ENCODE measurements around the gene CABCOCO1. TPM values are rescaled to one million over a fixed set of nuclear protein-coding genes. Genes with fewer than 3 reads are reported as not detected.
A peak's percentile ranks its signal among the peaks of the same experiment; 100 is the strongest.

Gene CABCOCO1
- total and polyA plus RNA-seq, 8 donors, result 0.19 to 2.7 (median 0.31) TPM; not detected in 4

DNA sequence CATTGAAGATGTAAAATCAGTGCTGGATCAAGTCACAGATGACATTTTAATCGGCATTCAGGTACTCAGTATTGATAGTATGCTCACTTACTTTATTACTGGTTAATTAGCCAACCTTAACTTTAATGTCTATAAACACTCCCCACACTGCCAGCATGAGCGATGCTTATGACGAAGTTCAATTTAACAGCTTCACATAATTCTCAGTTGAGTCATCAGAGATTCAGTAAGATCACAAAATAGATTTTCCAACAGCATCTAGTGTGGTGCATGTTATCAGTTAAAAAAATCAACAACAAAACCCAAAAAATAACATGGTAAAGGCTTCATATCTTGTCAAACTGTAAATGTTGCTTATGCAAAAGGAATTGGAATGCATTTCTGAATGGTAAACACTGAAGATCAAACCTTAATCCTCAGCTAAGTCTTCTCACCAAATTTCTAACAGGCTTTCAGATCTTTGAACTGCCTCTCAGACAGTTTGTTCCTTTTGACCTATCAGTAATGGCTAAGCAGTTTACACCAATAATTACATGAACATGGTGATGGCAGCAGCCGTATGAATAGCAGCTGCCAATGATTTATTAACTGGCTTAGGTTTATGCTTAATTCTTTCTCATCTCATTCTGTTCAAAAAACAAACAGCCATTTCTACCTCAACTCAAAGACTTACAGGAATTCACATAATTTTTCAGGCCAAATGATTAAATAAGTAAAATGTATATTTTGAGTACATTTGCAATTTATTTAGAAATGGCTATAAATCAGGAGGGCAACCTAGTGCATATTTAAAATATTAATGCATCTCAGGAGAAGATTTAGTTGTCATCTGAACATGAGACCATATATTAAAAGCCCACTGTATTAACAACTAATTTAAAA is 98.5 kb downstream of the CABCOCO1 start:
- no peak overlapping the region for H3K4me3 ChIP-seq
- ATAC-seq, result peak; percentile 26 to 62 (median 46)
- WGBS, 2 donors, result 61 to 62% methylated on average over 4 of the region's 4 CpGs
- intact Hi-C loops (cut with DNase I), result no loop called here
- no peaks in the 10 kb centered on the region for H3K9me3 ChIP-seq
- no peaks in the 10 kb centered on the region for H3K27me3 ChIP-seq
- H3K27ac ChIP-seq, result peak overlapping the region in 2 of 4 donors; percentile 26 to 49
- no peaks in the 10 kb centered on the region for H3K36me3 ChIP-seq
- no peak for TF ChIP-seq CTCF (IDR thresholded peaks at IDR 0.05)
- peaks cover 0 to 5% (median 0%) of the 10 kb centered on the region in 3 donors for H3K4me1 ChIP-seq
- peak; percentile 45 for FAIRE-seq
- no peak for DNase-seq

DNA sequence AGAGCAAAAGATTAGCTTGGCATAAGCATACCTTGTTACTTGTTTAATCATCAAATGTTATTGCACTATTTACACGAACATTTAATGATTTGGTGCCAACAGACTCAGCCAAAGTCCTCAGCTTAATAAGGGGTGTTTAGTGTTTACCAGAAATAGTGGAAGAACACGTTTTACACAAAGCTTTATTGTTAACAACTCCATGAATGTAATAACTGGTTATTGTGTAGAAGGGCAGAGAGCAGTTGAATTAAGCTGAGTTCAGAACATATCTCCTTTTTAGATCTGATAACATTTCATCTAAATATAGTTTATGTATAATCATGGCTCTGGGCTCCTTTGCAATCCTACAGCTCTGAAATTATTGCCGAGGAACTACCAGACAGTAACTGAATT is 99.1 kb downstream of the CABCOCO1 start:
- intact Hi-C loops (cut with DNase I), result no loop called here
- DNase-seq (no peak), FAIRE-seq (peak; percentile 66), ATAC-seq (peak; percentile 52 to 86 (median 74))
- Histone ChIP-seq H3K27me3 (no peaks in the 10 kb centered on the region), H3K4me1 (peaks cover 0 to 5% (median 0%) of the 10 kb centered on the region in 3 donors), H3K9me3 (no peaks in the 10 kb centered on the region), H3K27ac (peak overlapping the region in 2 of 4 donors; percentile 26 to 49), H3K36me3 (no peaks in the 10 kb centered on the region), H3K4me3 (no peak overlapping the region)
- no peak for TF ChIP-seq CTCF (IDR thresholded peaks at IDR 0.05)
- 17 to 20% methylated on average over 3 of the region's 3 CpGs for WGBS, 2 donors

DNA sequence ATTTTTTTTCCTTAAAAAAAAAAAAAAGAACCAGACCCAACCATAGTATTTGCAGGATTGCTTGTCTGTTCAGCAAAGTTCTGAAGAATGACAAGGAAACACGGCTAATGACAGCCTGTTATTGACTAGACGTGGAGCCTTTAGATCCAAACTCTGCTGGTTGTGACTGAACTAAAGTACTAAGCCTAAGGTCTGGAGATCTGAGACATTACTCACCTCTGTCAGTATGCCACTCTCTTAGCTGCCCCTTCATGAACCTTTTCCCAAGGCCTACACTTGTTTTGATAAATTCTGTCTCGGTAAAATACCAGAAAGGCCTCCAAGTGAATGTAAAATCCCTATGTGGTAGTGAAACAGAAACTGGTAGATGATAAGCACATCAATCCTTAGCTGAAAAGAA is 101.0 kb downstream of the CABCOCO1 start:
- intact Hi-C loops (cut with DNase I), result no loop called here
- ATAC-seq (no peak), DNase-seq (no peak), FAIRE-seq (no peak)
- TF ChIP-seq CTCF (IDR thresholded peaks at IDR 0.05), result no peak
- H3K4me1 ChIP-seq, result peaks cover 0 to 5% (median 0%) of the 10 kb centered on the region in 3 donors
- no peak overlapping the region for H3K4me3 ChIP-seq
- no peaks in the 10 kb centered on the region for H3K9me3 ChIP-seq
- no peaks in the 10 kb centered on the region for H3K27me3 ChIP-seq
- WGBS, 2 donors, result 66 to 70% methylated on average over 3 of the region's 3 CpGs
- H3K27ac ChIP-seq, result peak overlapping the region in 1 of 4 donors; percentile 14
- no peaks in the 10 kb centered on the region for H3K36me3 ChIP-seq

DNA sequence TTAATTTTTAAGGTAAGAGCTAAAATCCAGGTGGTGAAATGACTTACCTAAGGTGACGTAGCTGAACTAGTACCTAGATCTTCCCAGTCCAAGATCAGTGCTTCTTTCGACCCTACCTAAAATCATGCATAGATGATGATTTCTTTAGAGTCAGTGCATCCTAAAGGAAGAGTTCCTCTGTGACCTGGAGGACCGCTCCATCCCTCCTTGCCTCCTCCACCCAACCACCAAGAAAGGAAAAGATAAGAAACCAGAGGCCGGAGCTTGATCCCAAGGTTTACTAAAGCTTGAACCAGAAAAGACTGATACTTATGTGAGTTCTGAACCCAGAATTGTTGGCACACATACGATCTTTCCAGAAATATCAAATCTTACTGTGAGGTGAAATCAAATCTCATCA is 101.8 kb downstream of the CABCOCO1 start:
- H3K27ac ChIP-seq, result no peak overlapping the region
- H3K36me3 ChIP-seq, result no peaks in the 10 kb centered on the region
- ATAC-seq (no peak), DNase-seq (no peak), FAIRE-seq (no peak)
- no peaks in the 10 kb centered on the region for H3K9me3 ChIP-seq
- peaks cover 0 to 5% (median 0%) of the 10 kb centered on the region in 3 donors for H3K4me1 ChIP-seq
- no peaks in the 10 kb centered on the region for H3K27me3 ChIP-seq
- no peak for TF ChIP-seq CTCF (IDR thresholded peaks at IDR 0.05)
- intact Hi-C loops (cut with DNase I), result no loop called here
- WGBS, 2 donors, result 78 to 82% methylated on average over 5 of the region's 5 CpGs
- H3K4me3 ChIP-seq, result no peak overlapping the region

Measured in pancreas (tissue), 10 donors.